ENCODE results near the gene DNAAF5.

DNA sequence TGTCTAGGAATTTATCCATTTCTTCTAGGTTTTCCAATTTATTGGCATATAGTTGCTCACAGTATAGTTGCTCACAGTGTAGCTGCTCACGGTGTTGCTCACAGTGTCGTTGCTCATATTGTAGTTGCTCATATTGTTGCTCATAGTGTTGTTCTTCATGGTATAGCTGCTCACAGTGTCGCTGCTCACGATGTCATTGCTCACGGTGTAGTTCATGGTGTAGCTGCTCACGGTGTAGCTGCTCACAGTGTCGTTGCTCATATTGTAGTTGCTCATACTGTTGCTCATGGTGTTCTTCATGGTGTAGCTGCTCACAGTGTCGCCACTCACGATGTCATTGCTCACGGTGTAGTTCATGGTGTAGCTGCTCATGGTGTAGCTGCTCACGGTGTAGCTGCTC, 8.3 kb downstream of the DNAAF5 start:
- TF ChIP-seq, protein P1, sequence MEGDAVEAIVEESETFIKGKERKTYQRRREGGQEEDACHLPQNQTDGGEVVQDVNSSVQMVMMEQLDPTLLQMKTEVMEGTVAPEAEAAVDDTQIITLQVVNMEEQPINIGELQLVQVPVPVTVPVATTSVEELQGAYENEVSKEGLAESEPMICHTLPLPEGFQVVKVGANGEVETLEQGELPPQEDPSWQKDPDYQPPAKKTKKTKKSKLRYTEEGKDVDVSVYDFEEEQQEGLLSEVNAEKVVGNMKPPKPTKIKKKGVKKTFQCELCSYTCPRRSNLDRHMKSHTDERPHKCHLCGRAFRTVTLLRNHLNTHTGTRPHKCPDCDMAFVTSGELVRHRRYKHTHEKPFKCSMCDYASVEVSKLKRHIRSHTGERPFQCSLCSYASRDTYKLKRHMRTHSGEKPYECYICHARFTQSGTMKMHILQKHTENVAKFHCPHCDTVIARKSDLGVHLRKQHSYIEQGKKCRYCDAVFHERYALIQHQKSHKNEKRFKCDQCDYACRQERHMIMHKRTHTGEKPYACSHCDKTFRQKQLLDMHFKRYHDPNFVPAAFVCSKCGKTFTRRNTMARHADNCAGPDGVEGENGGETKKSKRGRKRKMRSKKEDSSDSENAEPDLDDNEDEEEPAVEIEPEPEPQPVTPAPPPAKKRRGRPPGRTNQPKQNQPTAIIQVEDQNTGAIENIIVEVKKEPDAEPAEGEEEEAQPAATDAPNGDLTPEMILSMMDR (IDR thresholded peaks at IDR 0.05): no peak
- TF ChIP-seq POLR2A (IDR thresholded peaks at IDR 0.05): no peak
